Stimulated activated CD8-positive, alpha-beta memory T cell treated with anti-CD3 and anti-CD28 coated beads, Interleukin-15, amount 100 ng/mL, for 24 hours (primary cell): ENCODE results near the gene BRD7.

Experiments
- DNase-seq: peaks from one replicate; pipeline ENCODE4 v3.0.0-alpha.2; 2020; ENCODE audit warnings: low read depth

BRD7 gene

GRCh38 chr16:50389900-50390299 is 21.1 kb upstream of the BRD7 start:
- DNase-seq = no peak

GRCh38 chr16:50388496-50388895 is 19.7 kb upstream of the BRD7 start:
- no peak for DNase-seq

DNA sequence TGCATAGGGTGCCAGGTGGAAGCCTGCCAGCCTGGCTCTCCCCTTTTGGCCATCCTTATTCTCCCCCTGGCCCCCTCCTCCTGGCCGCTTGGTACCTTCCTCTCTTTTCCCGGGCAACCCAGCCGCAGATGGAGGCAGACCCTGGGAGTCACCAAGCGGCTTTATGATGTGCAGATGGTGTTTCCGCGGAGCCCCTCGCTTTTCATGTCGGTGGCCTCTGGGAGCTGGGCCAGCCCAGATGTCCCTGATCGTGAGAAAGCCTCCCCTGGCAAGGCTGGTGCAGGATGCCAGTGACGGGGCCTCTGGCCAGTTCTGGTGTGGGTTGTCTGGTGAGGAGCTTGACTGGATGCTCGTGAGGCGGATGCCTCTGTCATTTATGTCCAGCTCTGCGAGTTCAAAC is 18.0 kb upstream of the BRD7 start:
- no peak for DNase-seq

DNA sequence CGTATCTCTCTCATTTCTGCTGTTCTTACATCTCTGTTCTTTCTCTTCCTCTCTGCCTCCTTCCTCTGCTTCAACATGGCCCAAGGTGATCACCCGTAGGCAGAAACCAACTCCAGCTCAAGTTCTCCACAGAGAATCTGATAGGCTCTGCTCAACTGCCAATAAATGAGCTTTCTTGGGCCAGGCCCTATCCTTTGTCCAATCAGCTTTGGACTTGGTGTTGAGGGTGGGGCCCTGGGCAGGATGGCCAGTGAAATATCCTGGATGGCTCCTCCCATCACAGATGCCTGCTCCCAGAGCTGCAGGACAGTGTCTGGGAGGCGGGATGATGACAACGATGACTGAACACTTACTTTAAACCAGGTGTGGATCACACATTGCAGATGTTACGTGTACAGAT is 17.4 kb upstream of the BRD7 start:
- DNase-seq = no peak

DNA sequence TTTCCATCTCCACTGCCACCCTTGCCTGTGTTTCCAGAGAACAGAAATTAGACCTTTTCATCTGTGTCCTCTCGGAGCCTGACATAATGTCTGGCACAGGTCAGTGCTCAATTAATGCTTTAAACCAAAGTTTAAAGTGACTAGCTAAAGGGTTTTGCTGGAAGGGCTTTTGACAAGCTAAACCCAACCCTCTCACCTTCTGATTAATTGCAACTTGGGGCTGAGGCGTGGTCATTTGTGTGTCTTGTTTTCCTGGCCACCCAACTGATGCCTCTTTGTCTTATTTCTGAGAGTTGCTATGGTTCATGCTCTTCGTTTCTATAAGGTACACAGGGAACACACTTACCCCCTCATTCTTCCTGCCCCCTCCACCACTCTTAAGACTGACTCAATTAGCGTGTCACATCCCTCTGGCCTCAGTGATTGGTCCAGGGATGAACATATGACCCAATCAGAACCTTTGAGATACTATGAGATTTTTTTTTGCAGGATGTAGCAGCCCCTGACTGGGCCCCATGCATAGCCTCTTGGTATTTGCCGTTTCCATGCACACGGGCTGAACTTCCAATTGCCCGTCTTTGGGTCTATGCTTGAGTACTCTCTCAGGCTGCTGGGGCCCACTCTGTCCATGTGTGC is 15.8 kb upstream of the BRD7 start:
- no peak for DNase-seq

GRCh38 chr16:50381679-50382440 is 13.1 kb upstream of the BRD7 start:
- no peak for DNase-seq

DNA sequence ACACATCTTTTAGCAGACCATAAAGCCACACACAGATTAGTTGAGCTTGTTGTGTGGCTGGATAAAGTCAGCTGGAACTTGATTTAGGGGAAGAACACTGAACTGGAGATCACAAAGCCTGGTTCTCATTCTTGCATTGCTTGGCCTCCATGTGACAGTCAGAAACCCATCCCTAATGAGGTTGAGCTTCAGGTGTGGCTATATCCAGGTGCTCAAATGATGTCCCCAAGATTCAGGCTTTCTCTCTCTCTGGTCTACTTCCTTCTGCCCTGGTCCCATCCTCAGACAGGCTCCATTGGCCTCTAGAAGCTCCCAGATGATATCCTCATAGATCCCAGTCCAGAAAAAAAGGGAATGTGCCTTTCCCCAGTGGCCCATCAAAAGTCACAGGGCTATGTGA is 9.6 kb upstream of the BRD7 start:
- no peak for DNase-seq

GRCh38 chr16:50377001-50377400 is 8.2 kb upstream of the BRD7 start:
- DNase-seq = no peak

DNA sequence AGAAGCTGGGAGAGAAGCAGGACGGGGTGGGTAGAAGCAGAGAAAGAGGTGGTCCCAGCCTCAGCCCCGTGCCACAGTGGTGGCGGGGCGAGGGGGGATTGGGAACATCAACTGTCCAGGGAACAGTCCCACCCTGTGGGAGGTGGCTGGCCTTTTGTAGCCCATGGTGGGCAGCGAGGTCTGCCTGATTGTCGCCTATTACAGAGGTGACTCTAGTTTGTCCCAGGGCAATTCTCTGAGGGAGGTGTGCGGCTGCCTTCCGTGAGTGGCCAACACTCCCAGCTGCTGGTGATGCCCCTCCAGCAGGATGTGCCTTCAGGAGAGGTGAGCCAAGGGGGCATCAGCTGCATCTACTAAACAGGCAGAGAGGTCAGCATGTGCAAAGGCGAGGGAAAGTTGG is 5.0 kb upstream of the BRD7 start:
- no peak for DNase-seq

DNA sequence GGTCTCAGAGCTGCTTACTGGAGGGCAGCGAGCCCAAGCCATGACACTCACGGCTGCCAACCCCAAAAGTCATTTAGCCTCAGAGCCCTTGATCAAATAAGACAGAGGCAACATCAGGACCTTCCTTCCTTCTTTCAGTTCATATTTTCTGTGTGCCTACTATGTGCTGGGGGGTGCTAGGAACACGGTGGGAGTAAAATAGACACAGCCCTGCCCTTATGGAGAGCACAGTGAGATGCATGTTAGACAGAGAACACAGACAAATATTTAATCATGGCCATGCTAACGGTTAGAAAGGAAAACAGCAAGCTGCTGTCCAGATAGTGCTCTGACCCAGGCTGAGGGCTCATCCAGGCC is 4.5 kb upstream of the BRD7 start:
- DNase-seq = no peak

DNA sequence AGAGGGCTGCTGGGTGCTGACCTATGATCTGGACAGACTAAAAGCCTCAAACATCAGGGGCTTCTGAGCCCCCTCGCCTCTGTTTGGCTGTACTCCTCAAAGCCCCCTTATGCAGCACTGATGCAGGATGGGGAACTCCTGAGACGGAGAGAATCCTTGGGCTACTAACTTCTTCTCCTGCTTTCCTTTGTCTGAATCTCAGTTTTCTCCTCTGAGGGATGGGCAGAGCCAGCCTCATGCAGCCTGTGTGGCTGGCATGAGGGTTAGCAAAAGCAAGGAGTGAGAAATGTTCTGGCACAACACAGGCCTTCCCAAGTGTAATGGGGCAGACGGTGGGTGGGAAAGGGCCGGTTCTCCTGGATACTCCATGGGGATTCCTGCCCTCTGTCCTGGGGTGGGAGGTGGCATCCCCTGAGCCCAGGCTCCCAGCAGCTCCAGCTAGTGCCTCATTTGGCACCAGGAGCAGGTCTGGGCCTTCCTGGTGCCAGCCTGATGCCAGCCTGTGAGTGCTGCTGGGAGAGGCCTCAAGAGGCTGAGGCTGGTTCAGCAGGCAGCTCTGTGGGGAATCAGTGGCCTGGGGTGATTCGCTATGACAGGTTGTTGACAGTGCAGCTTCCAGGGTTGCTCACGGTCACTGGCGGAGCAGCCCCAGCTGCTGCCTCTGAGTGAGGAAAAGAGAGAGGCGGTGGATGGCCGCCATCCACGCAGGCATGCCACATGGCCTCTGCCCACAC is 4.0 kb upstream of the BRD7 start:
- no peak for DNase-seq

DNA sequence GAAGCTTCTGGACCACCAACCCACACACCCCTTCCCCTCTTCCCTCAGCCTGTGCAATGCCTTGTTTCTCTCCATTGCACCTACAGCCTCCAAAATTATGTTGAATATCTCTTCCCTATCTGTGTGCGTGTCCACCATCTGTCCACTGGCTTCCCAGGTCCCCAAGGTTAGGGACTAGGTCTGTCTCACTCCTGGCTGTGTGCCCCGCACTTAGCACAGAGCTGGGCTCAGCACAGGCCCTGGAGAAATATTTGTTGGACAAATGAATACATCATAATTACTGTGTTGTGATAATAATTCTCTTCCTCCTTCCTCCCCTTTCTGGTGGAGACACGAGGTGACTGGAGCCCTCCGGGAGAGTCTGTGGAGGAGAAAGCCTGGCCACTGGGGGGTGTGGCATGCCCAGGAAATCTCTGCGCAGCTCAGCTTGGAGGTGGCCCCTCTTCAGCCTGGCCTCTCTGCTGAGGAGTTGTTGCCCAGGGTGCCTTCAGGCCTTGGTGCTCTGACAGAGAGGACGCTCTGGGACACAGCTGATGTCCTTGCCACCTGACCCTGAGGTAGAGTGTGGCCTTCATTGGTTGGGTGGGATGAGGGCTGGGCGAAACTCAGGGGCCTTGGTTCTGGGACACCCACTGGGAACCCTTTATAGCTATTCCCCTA is 3.3 kb upstream of the BRD7 start:
- DNase-seq = no peak

GRCh38 chr16:50371036-50371716 is 2.4 kb upstream of the BRD7 start:
- DNase-seq = no peak

DNA sequence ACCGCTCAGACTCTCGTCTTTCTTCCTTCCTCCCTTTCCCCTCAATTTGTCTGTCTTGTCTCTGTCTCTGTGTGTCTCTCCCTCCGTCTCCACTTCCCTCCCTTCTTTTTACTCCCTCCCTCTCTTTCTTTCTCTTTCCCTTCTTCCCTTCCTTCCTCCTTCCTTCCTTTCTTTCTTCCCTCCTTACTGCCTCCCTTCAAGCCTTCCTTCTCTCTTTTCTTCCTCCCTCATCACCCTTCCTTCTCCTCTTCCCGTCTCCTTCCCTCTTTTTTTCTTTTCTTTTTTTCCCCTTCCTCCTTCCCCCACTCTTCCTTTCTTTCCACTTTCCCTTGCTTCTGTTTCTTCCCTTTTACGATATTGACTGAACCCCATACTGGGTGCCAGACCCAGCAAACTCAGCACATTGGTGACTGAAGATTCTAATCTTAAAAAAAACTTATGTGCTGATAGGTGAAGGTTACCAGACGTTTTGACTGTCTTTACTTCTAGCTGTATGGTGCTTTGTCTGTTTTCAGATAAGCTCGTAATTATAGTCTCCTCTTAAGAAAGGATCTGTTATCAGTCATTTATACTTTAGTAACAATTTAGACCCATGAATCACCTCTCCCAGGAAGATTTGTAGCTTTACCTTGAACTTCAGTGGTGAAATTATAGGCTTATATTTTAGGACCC is 481 bp upstream of the BRD7 start:
- DNase-seq = no peak

- DNase-seq = no peak
Measured at GRCh38 chr16:50367777-50368409, 895 bp downstream of the BRD7 start.

DNA sequence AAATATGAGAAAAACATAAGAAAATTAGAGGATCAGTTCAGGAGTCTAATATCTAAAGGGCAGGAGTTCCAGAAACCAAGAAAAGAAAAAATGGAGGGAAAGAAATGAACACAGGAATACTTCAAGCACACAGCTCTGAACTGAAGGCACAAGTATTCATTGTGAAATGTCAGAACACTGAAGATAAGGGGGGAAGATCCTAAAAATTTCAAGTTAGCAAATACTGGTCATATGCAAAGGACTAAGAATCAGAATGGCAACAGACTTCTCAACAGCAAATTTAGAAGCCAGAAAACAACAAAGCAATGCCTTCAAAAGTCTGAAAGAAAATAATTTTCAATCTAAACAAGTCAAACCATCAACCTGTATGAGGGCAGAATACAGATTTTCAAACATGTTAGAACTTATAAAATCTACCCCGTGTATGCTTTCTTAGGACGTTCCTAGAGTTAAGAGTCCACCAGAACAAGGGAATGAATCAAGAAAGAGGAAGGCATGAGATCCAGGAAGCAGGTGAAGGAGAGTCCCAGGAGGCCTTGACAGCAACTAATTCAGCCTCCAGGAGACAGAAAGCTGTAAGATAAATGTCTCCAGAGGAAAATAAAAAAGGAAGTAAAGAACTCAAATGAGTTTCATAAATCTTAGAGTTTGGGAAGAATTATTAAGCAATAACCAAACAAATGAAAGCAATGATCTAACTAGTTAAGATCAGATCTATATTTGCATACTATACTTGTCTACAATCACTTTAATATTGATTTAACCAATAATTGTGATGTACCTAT is 2.8 kb downstream of the BRD7 start:
- DNase-seq = no peak

DNA sequence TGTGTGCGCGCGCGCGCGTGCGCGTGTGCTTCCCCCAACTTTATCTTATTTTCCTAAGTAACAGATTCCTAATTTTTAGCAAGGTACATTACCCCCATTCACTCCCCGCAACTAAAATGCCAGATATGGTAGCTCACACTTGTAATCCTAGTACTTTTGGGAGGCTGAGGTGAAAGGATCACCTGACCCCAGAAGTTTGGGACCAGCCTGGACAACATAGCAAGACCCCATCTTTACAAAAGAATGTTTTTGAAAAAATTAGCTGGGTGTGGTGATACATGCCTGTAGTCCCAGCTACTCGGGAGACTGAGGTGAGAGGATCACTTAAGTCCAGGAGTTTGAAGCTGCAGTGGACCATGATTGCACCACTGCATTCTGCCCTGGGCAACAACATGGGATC is 5.1 kb downstream of the BRD7 start:
- DNase-seq = no peak

- no peak for DNase-seq
Measured at GRCh38 chr16:50360779-50361178, 8.0 kb downstream of the BRD7 start.

DNA sequence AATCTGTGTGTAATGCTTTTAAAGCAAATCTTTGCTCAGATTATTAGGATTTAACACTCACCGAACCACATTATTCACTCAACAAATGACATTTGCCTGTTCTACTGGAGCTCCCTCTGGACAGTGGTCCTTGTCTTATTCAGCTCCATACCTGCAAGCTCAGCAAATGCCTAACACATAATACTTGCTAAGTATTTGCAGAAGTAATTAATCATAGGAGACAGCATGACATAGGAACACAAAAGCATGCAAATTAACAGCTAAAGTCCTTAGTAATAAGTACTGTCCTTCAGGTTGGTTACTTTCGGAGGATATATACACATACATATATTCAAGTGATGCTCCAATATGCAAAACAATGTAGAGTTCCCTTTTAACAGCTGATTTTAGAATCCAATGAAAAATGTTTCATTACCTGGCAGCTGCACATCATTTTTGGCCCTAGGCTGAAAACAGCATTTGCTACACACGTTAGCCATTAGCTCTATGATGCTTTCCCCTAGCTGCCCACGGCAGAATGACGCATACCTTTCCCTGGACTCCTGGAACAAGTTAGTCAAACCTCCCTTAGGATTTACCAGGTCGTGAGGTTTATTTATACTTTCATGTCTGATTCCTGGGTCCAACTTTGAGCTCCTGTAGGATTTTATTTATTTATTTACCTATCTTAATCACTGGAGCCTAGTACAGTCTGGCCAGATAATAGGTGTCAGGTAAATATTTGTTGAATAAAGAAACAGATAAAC is 8.6 kb downstream of the BRD7 start:
- DNase-seq = no peak

- no peak for DNase-seq
Measured at GRCh38 chr16:50359626-50360025, 9.2 kb downstream of the BRD7 start.
